Measurements from ENCODE around the gene RPS19.

RPS19 gene

DNA sequence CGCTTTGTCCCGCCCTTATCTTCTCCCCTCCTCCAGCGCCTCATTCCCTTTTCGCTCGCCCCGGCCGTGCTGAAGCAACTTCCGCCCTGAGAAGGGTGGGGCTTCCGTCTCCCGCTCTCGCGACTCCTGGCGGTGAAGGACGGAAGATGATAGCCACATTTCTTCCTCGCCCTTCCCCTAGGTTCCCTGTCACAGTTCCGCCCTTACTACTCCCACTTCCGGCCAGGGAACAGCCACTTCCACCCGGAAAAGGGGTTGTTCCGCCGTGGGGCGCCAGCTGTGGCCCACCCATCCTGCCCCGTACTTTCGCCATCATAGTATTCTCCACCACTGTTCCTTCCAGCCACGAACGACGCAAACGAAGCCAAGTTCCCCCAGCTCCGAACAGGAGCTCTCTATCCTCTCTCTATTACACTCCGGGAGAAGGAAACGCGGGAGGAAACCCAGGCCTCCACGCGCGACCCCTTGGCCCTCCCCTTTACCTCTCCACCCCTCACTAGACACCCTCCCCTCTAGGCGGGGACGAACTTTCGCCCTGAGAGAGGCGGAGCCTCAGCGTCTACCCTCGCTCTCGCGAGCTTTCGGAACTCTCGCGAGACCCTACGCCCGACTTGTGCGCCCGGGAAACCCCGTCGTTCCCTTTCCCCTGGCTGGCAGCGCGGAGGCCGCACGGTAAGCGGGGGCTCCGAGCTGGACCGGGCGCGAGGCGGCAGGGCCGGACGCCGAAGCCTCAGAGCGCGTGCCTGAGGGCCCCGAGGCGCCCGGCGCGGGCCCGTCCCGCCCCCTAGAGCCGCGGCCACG is at the start of gene RPS19:
RPS19 (plus strand) TSS at position 638 of the 801 bp plus-strand sequence. CDS start 520 bp downstream, outside the sequence.
- peak; percentile 97 to 98 for DNase-seq

DNA sequence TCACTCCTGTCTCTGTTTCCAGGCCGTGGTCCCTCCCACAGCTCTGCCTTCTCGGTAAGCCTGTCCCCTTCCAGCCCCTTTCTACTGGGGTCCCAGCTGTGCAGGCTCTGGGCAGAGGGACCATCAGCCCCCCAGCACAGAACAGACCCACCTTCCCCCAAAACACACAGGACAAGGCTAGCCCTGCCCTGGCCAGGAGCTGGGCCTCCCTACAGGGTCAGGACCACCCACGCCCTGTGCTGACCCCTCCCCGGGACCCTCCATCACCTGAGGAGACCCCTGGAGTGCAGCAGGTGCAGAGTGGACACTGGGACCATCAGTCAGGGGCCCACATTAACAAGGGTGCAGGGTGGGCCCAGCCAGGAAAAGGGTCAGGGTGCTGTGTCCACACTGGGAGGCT is 49.8 kb upstream of the RPS19 start:
- no peak for DNase-seq

GRCh38 chr19:41811036-41811435 is 49.0 kb upstream of the RPS19 start:
- DNase-seq: peak; percentile 8 to 51

DNA sequence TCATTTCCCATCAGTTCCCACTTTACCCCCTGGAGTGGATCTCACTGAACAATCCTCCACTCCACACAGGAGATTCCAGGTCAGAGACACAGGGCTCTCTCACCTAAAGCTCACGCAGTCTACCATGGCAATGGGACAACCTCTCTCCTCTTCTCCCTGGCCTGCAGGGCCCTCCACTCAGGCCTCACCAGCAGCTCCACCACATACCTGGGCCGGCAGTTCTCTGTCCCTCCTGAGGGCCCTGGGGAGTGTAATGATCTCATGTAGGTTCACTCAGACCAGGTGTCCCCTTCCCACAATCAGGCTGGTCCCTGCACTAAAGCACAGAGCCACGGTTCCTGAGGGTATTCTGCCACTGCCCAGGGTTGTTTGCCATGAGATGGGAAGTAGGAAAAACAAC is 48.1 kb upstream of the RPS19 start:
- no peak for DNase-seq

GRCh38 chr19:41813911-41814310 is 46.1 kb upstream of the RPS19 start:
- no peak for DNase-seq

DNA sequence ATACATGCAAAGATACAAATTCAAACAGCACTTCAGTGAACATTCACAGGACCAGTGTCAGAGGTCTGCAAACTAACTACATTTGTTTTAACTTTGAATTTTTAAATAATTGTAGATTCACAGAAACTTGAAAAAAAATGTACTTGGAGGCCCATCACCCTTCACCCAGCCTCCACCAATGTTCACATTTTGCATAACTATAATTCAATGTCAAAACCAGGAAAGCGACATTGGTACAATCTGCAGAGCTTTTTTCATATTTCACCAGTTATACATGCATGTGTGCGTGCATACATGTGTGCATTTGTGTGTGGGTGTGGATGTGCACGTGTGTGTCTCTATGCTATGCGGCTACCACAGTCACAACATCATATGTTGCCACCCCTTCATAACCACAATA is 44.8 kb upstream of the RPS19 start:
- no peak for DNase-seq

GRCh38 chr19:41816761-41817160 is 43.3 kb upstream of the RPS19 start:
- no peak for DNase-seq

DNA sequence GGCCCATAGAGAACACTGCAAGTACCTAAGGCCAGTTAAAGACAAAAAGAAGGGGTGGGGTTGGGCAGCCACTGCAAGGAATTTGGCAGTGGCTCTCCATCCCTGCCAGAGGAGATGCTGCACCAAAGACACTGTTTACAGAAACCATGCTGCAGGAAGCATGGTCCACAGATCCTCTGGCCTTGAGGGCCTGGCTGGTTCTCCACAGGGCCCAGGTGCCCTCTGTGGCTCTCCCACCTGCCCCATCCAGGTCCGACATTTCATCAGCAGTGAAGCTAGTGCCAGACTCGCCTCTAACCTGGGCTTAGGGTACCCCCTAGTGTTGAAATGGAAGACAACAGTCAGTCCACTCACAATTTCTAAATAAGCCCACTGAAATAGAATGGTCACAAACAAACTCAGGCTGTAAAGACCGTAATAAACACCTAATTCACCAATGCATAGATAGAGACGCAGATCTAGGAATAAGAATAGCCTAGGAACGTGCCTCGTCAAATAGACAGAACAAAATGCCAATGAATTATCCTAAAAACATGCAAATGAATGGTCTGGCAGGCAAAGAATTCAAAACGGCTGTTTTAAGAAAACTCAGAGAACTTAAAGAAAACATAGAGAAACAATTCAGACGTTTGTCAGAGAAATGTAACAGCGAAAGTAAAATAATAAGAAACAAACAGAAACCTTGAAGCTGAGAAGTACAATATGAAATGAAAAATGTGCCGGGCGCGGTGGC is 38.9 kb upstream of the RPS19 start:
- peak; percentile 56 to 66 for DNase-seq

DNA sequence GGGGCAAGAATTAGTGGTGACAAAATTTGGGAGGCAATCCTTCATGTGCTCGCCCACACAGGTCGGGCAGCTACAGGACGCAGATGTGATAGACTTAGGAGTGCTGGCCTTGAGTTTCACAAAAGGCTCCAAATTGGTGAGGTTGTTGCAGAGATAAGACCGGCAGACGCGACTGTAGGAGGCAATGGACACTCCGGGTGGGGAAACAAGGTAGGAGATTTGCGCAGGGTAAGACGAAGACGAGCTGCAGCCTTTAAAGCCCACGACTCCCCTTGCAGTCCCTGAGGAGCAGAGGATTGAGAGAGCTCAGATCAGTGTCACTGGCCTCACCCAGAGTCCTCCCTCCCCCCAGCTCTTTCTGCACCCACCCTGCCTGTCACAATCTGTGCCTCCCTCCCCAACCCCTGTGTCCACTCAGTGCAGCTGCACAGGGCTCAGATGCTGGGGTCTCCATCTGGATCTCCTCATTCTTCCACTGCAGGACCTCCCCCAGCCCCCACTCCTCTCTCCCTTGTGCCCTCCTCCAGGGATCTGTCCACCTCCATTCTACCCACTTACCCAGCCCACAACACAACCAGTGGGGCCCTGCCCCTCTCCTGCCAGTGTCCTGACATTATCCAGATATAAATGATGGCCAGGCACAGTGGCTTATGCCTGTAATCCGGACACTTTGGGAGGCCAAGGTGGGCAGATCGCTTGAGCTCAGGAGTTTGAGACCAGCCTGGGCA is 21.9 kb upstream of the RPS19 start:
- DNase-seq: no peak

DNA sequence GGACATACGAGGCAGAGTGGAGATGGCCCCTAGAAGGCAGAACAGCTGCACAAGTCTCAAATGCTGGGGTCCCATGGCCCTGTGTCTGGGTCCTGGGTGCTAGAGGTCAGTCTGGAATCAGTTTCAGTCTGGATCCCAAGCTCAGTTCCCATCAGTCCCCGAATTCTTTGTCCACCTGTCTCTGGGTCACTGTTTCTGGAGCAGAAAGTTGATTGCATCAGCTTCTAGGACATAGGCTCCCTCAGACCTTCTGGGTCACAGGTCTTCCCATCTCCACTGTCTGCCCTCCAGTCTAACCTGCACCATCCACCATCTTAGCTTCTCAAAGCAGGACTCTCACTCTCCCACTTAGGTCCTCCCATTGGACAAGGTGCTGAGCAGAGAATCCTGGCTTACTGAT is 20.8 kb upstream of the RPS19 start:
- no peak for DNase-seq

DNA sequence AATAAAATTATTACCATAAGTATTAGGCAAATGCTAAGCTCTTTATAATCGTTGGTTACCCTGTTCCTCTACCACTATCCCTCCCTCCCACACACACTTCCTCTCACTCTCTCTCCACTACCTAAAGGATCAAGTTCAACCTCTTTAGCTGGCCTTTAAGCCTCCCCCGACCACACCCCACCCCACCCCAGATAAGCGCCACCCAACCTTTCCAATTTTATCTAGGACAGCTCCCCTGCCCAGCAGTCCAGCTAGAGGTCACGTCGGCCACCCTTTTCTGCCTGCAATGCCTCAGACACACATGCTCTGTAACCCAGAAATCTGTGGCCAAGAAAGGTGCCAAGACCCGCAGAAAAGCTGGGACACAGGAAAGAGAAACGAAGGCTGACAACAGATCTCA is 16.7 kb upstream of the RPS19 start:
- DNase-seq: no peak

DNA sequence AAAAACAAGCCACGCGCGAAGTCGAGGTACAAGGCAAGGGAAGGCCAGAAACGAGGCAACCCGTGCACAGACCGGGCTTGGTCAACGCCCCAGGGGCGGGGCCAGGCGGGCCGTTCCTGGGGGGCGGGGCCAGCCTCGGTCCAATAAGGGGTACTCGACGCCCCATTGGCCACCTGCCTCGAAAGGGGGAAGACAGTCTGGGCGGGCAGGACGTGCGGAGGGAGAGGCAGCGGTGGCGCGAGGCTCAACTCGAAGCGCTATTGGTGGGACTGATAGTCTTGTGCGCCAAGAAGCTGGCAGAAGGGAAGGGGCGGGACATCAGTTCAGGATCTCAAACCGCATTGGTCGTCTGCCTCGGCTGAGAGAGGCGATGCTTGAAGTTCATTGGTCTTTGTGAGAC is 15.5 kb upstream of the RPS19 start, which contains the start of gene LYPD4:
LYPD4 (minus strand) TSS at position 83 of the 400 bp plus-strand sequence. CDS start 5,398 bp downstream, outside the sequence.
- no peak for DNase-seq

GRCh38 chr19:41845001-41845050 is 15.2 kb upstream of the RPS19 start, which contains the start of gene DMRTC2:
TSS of gene DMRTC2 (plus strand) at chr19:41845042. CDS start at chr19:41847429, 2,387 bp downstream.
- no peak for DNase-seq

DNA sequence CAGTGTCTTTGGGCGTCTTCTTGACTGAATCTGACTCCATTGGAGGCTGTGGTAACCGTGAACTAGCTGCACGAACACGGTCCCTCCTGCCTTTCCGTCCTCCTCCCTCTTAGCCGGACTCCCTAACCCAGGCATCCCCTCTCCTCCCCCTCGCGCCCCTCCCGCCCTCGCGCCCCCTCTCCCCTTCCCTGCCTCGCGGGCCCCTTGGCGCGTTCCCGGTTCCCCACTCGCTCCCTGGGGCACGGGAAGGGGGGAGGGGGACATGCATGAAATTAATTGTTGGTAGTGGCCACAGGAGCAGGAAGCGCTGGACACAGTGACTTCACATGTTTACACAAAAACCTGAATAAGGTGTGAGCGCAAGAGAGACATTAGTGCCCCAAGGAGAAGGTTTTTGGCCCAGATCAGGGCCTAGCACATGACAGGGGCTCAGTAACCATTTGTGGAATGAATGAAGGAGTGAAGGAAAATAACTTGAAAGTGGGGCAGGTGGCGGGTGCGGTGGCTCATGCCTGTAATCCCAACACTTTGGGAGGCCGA is 14.9 kb upstream of the RPS19 start:
- no peak for DNase-seq

DNA sequence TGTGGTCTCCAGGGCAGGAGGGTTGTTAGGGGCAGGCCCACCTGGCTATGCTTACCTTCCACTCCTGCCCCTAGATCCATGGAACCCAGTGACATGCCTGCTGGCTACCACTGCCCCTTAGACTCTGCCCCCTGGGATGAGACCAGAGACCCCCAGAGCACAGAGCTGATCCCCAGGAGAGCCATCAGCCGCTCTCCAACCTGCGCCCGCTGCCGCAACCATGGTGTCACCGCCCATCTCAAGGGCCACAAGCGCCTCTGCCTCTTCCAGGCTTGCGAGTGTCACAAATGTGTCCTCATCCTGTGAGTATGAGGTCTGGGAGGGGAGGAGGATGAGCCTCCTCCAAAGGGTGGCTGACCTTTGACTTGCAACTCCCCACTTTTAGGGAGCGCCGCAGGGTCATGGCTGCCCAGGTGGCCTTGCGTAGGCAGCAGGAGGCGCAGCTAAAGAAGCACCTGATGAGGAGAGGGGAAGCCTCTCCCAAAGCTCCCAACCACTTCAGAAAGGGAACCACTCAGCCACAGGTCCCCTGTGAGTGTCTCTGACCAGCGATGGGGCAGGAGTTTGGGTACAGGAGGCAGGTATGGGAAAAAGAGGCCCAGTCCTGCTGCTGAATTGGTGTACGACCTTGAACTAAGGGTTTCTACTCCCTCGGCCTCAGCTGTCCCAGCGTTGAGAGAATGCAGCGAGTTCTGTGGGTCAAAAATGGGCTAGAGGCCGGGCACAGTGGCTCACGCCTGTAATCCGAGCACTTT is 12.5 kb upstream of the RPS19 start:
- DNase-seq: no peak

- no peak for DNase-seq
Measured at GRCh38 chr19:41848666-41849065, 11.4 kb upstream of the RPS19 start.

GRCh38 chr19:41849067-41849466 is 11.0 kb upstream of the RPS19 start:
- no peak for DNase-seq

DNA sequence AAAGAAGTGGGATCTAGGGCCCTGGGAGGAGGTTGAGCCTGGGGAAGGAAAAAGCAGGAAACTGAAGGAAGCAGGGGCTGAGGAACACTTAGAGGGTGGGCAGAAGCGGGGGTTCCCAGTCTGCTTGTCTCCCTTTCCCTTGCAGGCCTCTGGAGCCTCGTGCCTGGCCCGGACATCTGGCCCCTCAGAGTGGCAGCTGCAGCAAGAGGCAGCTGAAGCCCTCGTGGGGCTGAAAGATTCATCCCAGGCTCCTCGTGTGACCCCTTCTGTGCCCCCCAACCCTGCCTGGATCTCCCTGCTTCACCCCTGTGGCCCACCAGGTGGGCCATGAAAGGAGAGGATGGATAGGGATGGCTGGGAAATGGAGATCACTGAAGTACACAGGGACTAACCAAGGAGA is 9.7 kb upstream of the RPS19 start:
- no peak for DNase-seq

- no peak for DNase-seq
Measured at GRCh38 chr19:41851456-41851855, 8.6 kb upstream of the RPS19 start.

DNA sequence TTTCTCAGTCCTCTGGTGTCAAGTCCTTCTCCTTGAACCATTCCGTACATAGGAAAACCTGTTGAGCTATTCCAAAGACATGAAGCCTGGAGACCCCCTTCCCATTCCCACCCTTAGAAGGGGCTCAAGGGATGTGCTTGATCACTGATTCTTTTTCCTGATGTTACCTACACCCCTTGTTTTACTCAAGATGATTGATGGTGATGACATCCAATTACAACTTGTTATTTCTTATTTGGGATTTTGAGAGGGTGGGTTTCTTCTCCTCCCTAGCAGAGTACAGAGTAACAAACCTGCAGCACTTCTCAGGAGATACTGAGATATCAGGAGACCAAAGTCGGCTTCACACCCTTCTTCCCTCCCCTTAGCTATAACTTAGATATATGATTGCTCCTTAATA is 6.7 kb upstream of the RPS19 start:
- no peak for DNase-seq

- DNase-seq: no peak
Measured at GRCh38 chr19:41853768-41854167, 6.3 kb upstream of the RPS19 start.

GRCh38 chr19:41859213-41859617 is 840 bp upstream of the RPS19 start:
- DNase-seq: no peak

Data from CD4-positive, alpha-beta T cell treated with Interleukin-1 beta for 1 hour (primary cell).